Gastrocnemius medialis (tissue), 4 donors: ENCODE data around the gene ERICH3. TPM values are rescaled to one million over a fixed set of nuclear protein-coding genes. Genes with fewer than 3 reads are reported as not detected.

Experiments used
- ATAC-seq, 2 donors: fragments of 150-250 bp; one replicate each; pipeline ENCODE4 v1.9.1; 2016
- DNase-seq, 2 donors: peaks; one replicate each; pipeline ENCODE4 v3.0.0-alpha.2; 2019
- H3K27ac ChIP-seq, 4 donors: fragments of 200-600 bp; sonication (generic); 1 replicate in 1 of 4; 2 replicates in 3 of 4; pipeline ENCODE4 v1.5.1; 2016 to 2018; ENCODE audit warnings: mild to moderate bottlenecking in 2 of 4, moderate library complexity in 1 of 4
- H3K27me3 ChIP-seq, 3 donors: fragments of 200-600 bp; sonication (generic) in 2 of 3; 1 replicate in 1 of 3; 2 replicates in 2 of 3; pipeline versions ENCODE4 v1.5.1 to v1.6.0; 2016 to 2019; ENCODE audit warnings: mild to moderate bottlenecking in 1 of 3, moderate library complexity in 1 of 3
- H3K36me3 ChIP-seq, 2 donors: fragments of 200-600 bp; sonication (generic) in 1 of 2; one replicate each; pipeline ENCODE4 v1.5.1; 2017 to 2018
- H3K4me1 ChIP-seq, 2 donors: fragments of 200-600 bp; sonication (generic) in 1 of 2; one replicate each; pipeline ENCODE4 v1.5.1; 2016 to 2017; ENCODE audit warnings: mild to moderate bottlenecking in 2 of 2
- H3K4me3 ChIP-seq, 4 donors: fragments of 200-600 bp; sonication (generic) in 3 of 4; 1 replicate in 1 of 4; 2 replicates in 3 of 4; pipeline ENCODE4 v1.5.1; 2016 to 2019; ENCODE audit warnings: mild to moderate bottlenecking in 2 of 4
- H3K9me3 ChIP-seq, 3 donors: fragments of 200-600 bp; sonication (generic) in 2 of 3; 1 replicate in 1 of 3; 2 replicates in 2 of 3; pipeline ENCODE4 v1.5.1; 2016 to 2019
- CTCF ChIP-seq, 5 experiments: fragments of 450-650 bp in 3 of 5; fragments of 200-600 bp in 2 of 5; sonication (generic) in 2 of 5; IDR thresholded peaks in 4 of 5; conservative IDR thresholded peaks in 1 of 5; 1 replicate in 4 of 5; 2 replicates in 1 of 5; pipeline ENCODE4 v1.5.1; 2016 to 2019; ENCODE audit warnings: antibody characterized with exemption in 5 of 5, mild to moderate bottlenecking in 3 of 5, moderate library complexity in 3 of 5
- POLR2A ChIP-seq, 2 donors: fragments of 450-650 bp; IDR thresholded peaks; one replicate each; pipeline ENCODE4 v1.6.1; 2017; ENCODE audit warnings: antibody characterized with exemption in 2 of 2, mild to moderate bottlenecking in 2 of 2, moderate library complexity in 2 of 2
- in situ Hi-C, 4 donors: fragments of 200-750 bp; cut with MboI; loops; one replicate each; pipeline versions ENCODE4 v1.15.0 to v1.8.0; 2017; ENCODE audit warnings: low sequenced_read_pairs in 4 of 4
- intact Hi-C: fragments of 100-400 bp; cut with DNase I; formaldehyde crosslinking; loops from one replicate; pipeline ENCODE4 v1.15.1; 2023; ENCODE audit warnings: low total_unique reads
- total RNA-seq, 4 donors: library from RNA; depleted of rRNA; stranded (reverse); fragments of >200 nt; gene quantifications; one replicate each; pipeline versions ENCODE4 v1.1.0 to v1.2.3, GENCODE V29; 2016

The ERICH3 gene
- total RNA-seq, 4 donors from 2014 or later: not detected

- ATAC-seq: no peak
- in situ Hi-C loops: no loop called here
Observed at GRCh38 chr1:74652711-74653139, 20.9 kb downstream of the ERICH3 start.

GRCh38 chr1:74650561-74650960 lies 23.0 kb downstream of the ERICH3 start:
- no peak overlapping the region for H3K4me3 ChIP-seq
- in situ Hi-C loops (no loop called here), intact Hi-C loops (no loop called here)
- DNase-seq: no peak
- no peak for ATAC-seq
- no peak overlapping the region for H3K27ac ChIP-seq
- H3K27me3 ChIP-seq: no peaks in the 10 kb centered on the region
- H3K36me3 ChIP-seq: no peaks in the 10 kb centered on the region
- no peak for TF ChIP-seq POLR2A (IDR thresholded peaks at IDR 0.05)
- TF ChIP-seq CTCF (IDR thresholded peaks at IDR 0.05 in 4 of 5, conservative IDR thresholded peaks at IDR 0.05 in 1 of 5): no peak
- H3K9me3 ChIP-seq: no peaks in the 10 kb centered on the region
- H3K4me1 ChIP-seq: no peaks in the 10 kb centered on the region

More at GRCh38 chr1:74652711-74653139, 20.9 kb downstream of the ERICH3 start:
- no peak overlapping the region for H3K4me3 ChIP-seq
- H3K4me1 ChIP-seq: no peaks in the 10 kb centered on the region
- H3K36me3 ChIP-seq: no peaks in the 10 kb centered on the region
- DNase-seq: no peak
- TF ChIP-seq POLR2A (IDR thresholded peaks at IDR 0.05): no peak
- no peak for TF ChIP-seq CTCF (IDR thresholded peaks at IDR 0.05 in 4 of 5, conservative IDR thresholded peaks at IDR 0.05 in 1 of 5)
- no peak overlapping the region for H3K27ac ChIP-seq
- H3K27me3 ChIP-seq: no peaks in the 10 kb centered on the region
- intact Hi-C loops: no loop called here
- no peaks in the 10 kb centered on the region for H3K9me3 ChIP-seq

GRCh38 chr1:74641876-74642275 lies 31.7 kb downstream of the ERICH3 start:
- Histone ChIP-seq H3K4me3 (no peak overlapping the region), H3K36me3 (no peaks in the 10 kb centered on the region), H3K27ac (no peak overlapping the region), H3K4me1 (no peaks in the 10 kb centered on the region), H3K9me3 (no peaks in the 10 kb centered on the region), H3K27me3 (no peaks in the 10 kb centered on the region)
- intact Hi-C loops: no loop called here
- ATAC-seq (no peak), DNase-seq (no peak)
- in situ Hi-C loops: no loop called here
- TF ChIP-seq CTCF (IDR thresholded peaks at IDR 0.05 in 4 of 5, conservative IDR thresholded peaks at IDR 0.05 in 1 of 5) (no peak), POLR2A (IDR thresholded peaks at IDR 0.05) (no peak)

GRCh38 chr1:74641161-74641560 lies 32.4 kb downstream of the ERICH3 start:
- in situ Hi-C loops: no loop called here
- Histone ChIP-seq H3K27ac (no peak overlapping the region), H3K9me3 (no peaks in the 10 kb centered on the region), H3K4me1 (no peaks in the 10 kb centered on the region), H3K27me3 (no peaks in the 10 kb centered on the region), H3K4me3 (no peak overlapping the region), H3K36me3 (no peaks in the 10 kb centered on the region)
- no peak for DNase-seq
- no peak for ATAC-seq
- intact Hi-C loops: no loop called here
- TF ChIP-seq POLR2A (IDR thresholded peaks at IDR 0.05) (no peak), CTCF (IDR thresholded peaks at IDR 0.05 in 4 of 5, conservative IDR thresholded peaks at IDR 0.05 in 1 of 5) (no peak)

GRCh38 chr1:74637296-74637695 lies 36.3 kb downstream of the ERICH3 start:
- no peak overlapping the region for H3K27ac ChIP-seq
- no peaks in the 10 kb centered on the region for H3K4me1 ChIP-seq
- no peak overlapping the region for H3K4me3 ChIP-seq
- in situ Hi-C loops: no loop called here
- DNase-seq (no peak), ATAC-seq (no peak)
- H3K9me3 ChIP-seq: no peaks in the 10 kb centered on the region
- intact Hi-C loops: no loop called here
- H3K36me3 ChIP-seq: no peaks in the 10 kb centered on the region
- TF ChIP-seq POLR2A (IDR thresholded peaks at IDR 0.05): no peak
- no peak for TF ChIP-seq CTCF (IDR thresholded peaks at IDR 0.05 in 4 of 5, conservative IDR thresholded peaks at IDR 0.05 in 1 of 5)
- H3K27me3 ChIP-seq: no peaks in the 10 kb centered on the region
